GM12872 (cell line): ENCODE results near the gene COQ10A.

Experiments used
- CTCF ChIP-seq: IDR thresholded peaks from 3 replicates; pipeline ENCODE4 v1.5.1; 2011; ENCODE audit warnings: low read depth, mild to moderate bottlenecking, low read length, moderate library complexity; ENCODE audit not compliant: insufficient read depth

COQ10A gene

GRCh38 chr12:56315622-56316473, 49.1 kb downstream of the COQ10A start, which contains the start of gene CNPY2:
Gene CNPY2, minus strand, starts transcription at chr12:56315988. Its CDS starts 771 bp downstream, at chr12:56315217.
- 0 out of 3 replicates have a peak, but pooled peaks have one; percentile 31 for TF ChIP-seq CTCF

GRCh38 chr12:56317675-56318074, 50.9 kb downstream of the COQ10A start:
- TF ChIP-seq CTCF, result 0 out of 3 replicates have a peak, but pooled peaks have one; percentile 18
